ENCODE data around the gene ADD1.

DNA sequence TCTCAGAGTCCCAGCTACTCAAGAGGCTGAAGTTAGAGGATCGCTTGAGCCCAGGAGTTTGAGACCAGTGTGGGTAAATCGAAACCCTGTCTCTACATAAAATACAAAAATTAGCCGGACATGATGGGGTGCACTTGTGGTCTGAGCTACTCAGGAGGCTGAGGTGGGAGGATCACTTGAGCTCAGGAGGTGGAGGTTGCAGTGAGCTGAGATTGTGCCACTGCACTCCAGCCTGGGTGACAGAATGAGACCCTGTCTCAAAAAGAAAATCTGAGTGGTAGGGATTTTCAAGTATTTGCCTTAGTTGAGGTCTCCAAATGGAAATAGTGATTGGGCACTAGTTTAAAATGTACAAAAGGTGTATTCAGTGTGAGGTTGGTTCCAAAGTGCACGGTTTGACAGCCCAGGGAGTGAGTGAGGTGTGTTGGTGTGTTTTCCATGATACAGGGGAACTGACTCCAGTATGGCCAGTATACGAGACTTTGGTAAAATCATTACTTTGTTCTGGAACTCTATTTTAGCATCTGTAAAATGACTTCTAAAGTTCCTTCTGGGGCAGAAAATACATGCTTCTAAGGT is 13.8 kb downstream of the ADD1 start:
- TF ChIP-seq CTCF (IDR thresholded peaks at IDR 0.05) = no peak
- no peak for TF ChIP-seq POLR2AphosphoS5 (IDR thresholded peaks at IDR 0.05)
- TF ChIP-seq POLR2A (IDR thresholded peaks at IDR 0.05) = no peak
- TF ChIP-seq EP300 (IDR thresholded peaks at IDR 0.05) = no peak

Measured in suprapubic skin (tissue), 4 donors.